Astrocyte (in vitro differentiated cells and primary cell): Measurements from ENCODE around the gene GPX6. TPM values are rescaled to one million over a fixed set of nuclear protein-coding genes. Genes with fewer than 3 reads are reported as not detected.
A peak's percentile ranks its signal among the peaks of the same experiment; 100 is the strongest.

Experiments used
- DNase-seq: peaks from one replicate; pipeline ENCODE4 v3.0.0-alpha.2; 2010; ENCODE audit warnings: low read depth
- FAIRE-seq: peaks from 2 replicates; lab custom pipeline; 2011; peaks lifted over from hg19 to GRCh38; lab: Jason Lieb, UNC
- H2AFZ ChIP-seq: 2 replicates; pipeline ENCODE4 v1.6.0; 2012; ENCODE audit warnings: low read depth, low read length, inconsistent platforms
- H3K27ac ChIP-seq: 2 replicates; pipeline ENCODE4 v1.5.1; 2011; ENCODE audit warnings: low read depth, low read length, inconsistent platforms
- H3K27me3 ChIP-seq: 2 replicates; pipeline ENCODE4 v1.6.0; 2011; ENCODE audit warnings: low read length, inconsistent platforms; ENCODE audit not compliant: insufficient read depth
- H3K36me3 ChIP-seq: 2 replicates; pipeline ENCODE4 v1.5.1; 2011; ENCODE audit warnings: low read length, inconsistent platforms; ENCODE audit not compliant: insufficient read depth
- H3K4me1 ChIP-seq: 2 replicates; pipeline ENCODE4 v1.5.1; 2011; ENCODE audit warnings: low read length, inconsistent platforms; ENCODE audit not compliant: insufficient read depth
- H3K4me2 ChIP-seq: 2 replicates; pipeline ENCODE4 v1.6.0; 2012; ENCODE audit warnings: low read length, inconsistent platforms
- H3K4me3 ChIP-seq: 2 replicates; pipeline ENCODE4 v1.5.1; 2011; ENCODE audit warnings: low read depth, mild to moderate bottlenecking, low read length, inconsistent platforms; ENCODE audit not compliant: insufficient read depth
- H3K79me2 ChIP-seq: 2 replicates; pipeline ENCODE4 v1.6.0; 2012; ENCODE audit warnings: mild to moderate bottlenecking, low read length, inconsistent platforms; ENCODE audit not compliant: insufficient read depth
- H3K9ac ChIP-seq: 2 replicates; pipeline ENCODE4 v1.6.0; 2012; ENCODE audit warnings: mild to moderate bottlenecking, low read length, inconsistent platforms
- H3K9me3 ChIP-seq: 2 replicates; pipeline ENCODE4 v1.5.1; 2012; ENCODE audit warnings: low read depth, mild to moderate bottlenecking, low read length, inconsistent platforms; ENCODE audit not compliant: insufficient read depth
- H4K20me1 ChIP-seq: 2 replicates; pipeline ENCODE4 v1.6.0; 2012; ENCODE audit warnings: low read length, inconsistent platforms; ENCODE audit not compliant: insufficient read depth
- H3K27ac Mint-ChIP-seq: one replicate; pipeline ENCODE4 v1.8.0; 2021; ENCODE audit warnings: mild to moderate bottlenecking, mixed read lengths; ENCODE audit not compliant: unreplicated experiment
- H3K27me3 Mint-ChIP-seq: one replicate; pipeline ENCODE4 v1.8.0; 2021; ENCODE audit warnings: low read depth, mixed read lengths; ENCODE audit not compliant: unreplicated experiment
- H3K36me3 Mint-ChIP-seq: one replicate; pipeline ENCODE4 v1.8.0; 2021; ENCODE audit warnings: low read depth, mixed read lengths; ENCODE audit not compliant: unreplicated experiment
- H3K4me1 Mint-ChIP-seq: one replicate; pipeline ENCODE4 v1.8.0; 2021; ENCODE audit warnings: low read depth, mixed read lengths; ENCODE audit not compliant: unreplicated experiment
- H3K4me3 Mint-ChIP-seq: one replicate; pipeline ENCODE4 v1.8.0; 2021; ENCODE audit warnings: mild to moderate bottlenecking, moderate library complexity, mixed read lengths; ENCODE audit not compliant: unreplicated experiment
- H3K9me3 Mint-ChIP-seq: one replicate; pipeline ENCODE4 v1.8.0; 2021; ENCODE audit warnings: mild to moderate bottlenecking, mixed read lengths; ENCODE audit not compliant: unreplicated experiment
- EZH2 ChIP-seq: IDR thresholded peaks from 2 replicates; pipeline ENCODE4 v1.6.1; 2012; ENCODE audit warnings: mild to moderate bottlenecking, low read length, inconsistent platforms; ENCODE audit not compliant: insufficient read depth
- total RNA-seq: library from RNA; stranded (reverse); gene quantifications from 2 replicates; pipeline ENCODE4 v1.2.1, GENCODE V29; 2021
- TF ChIP-seq, protein P1 (sequence below): IDR thresholded peaks from 2 replicates; pipeline ENCODE4 v1.5.1; 2011; ENCODE audit warnings: low read depth, mild to moderate bottlenecking, inconsistent platforms, low read length, moderate library complexity; ENCODE audit not compliant: insufficient read depth

Gene GPX6
- total RNA-seq, 1 donor from 2014 or later, result not detected

DNA sequence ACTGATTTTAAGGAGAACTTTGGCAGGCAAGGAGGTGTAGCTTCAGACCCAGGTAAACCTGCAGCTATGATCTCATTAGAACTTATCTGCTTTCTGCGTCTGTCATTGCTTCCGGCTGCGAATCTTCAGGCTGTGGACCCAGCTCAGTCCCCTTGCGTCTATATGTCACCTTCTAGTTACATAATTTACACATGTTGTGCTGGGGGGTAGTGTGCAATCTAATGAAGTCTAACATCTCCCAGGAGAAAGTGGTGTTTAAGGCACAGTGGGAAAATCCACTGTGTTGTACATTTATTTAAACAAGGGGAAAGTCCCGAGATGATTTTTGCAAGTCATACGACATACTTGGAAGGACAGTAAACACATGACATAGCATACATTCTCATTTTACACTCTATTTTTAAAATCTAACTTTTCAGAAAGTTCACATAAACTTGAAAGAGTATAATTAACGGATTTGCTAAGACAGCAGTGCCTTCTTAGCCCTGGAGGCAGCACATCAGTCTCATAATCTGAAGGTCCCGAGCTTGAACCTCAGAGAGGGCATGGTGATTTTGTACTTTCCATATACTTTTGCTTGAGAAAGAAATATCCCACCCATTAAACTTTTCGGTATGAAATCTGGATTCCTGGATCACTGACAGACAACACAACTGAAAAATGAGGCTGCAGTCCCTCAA is 35.2 kb downstream of the GPX6 start:
- H3K4me1 ChIP-seq, result no peaks in the 10 kb centered on the region
- no peak overlapping the region for H3K27ac Mint-ChIP-seq
- no peak overlapping the region for H3K27ac ChIP-seq
- H3K4me3 ChIP-seq, result no peak overlapping the region
- no peaks in the 10 kb centered on the region for H3K36me3 Mint-ChIP-seq
- no peak overlapping the region for H3K4me2 ChIP-seq
- no peaks in the 10 kb centered on the region for H3K4me1 Mint-ChIP-seq
- TF ChIP-seq EZH2, result no peak
- TF ChIP-seq, protein P1, sequence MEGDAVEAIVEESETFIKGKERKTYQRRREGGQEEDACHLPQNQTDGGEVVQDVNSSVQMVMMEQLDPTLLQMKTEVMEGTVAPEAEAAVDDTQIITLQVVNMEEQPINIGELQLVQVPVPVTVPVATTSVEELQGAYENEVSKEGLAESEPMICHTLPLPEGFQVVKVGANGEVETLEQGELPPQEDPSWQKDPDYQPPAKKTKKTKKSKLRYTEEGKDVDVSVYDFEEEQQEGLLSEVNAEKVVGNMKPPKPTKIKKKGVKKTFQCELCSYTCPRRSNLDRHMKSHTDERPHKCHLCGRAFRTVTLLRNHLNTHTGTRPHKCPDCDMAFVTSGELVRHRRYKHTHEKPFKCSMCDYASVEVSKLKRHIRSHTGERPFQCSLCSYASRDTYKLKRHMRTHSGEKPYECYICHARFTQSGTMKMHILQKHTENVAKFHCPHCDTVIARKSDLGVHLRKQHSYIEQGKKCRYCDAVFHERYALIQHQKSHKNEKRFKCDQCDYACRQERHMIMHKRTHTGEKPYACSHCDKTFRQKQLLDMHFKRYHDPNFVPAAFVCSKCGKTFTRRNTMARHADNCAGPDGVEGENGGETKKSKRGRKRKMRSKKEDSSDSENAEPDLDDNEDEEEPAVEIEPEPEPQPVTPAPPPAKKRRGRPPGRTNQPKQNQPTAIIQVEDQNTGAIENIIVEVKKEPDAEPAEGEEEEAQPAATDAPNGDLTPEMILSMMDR, result no peak
- FAIRE-seq, result no peak
- no peak for DNase-seq
- H3K9ac ChIP-seq, result no peak overlapping the region
- peaks cover 38% of the 10 kb centered on the region for H3K27me3 Mint-ChIP-seq
- H4K20me1 ChIP-seq, result no peaks in the 10 kb centered on the region
- no peak overlapping the region for H2AFZ ChIP-seq
- no peak overlapping the region for H3K4me3 Mint-ChIP-seq
- H3K9me3 ChIP-seq, result no peaks in the 10 kb centered on the region
- H3K79me2 ChIP-seq, result no peaks in the 10 kb centered on the region
- peaks cover 28% of the 10 kb centered on the region for H3K27me3 ChIP-seq
- H3K9me3 Mint-ChIP-seq, result no peaks in the 10 kb centered on the region
- H3K36me3 ChIP-seq, result no peaks in the 10 kb centered on the region

DNA sequence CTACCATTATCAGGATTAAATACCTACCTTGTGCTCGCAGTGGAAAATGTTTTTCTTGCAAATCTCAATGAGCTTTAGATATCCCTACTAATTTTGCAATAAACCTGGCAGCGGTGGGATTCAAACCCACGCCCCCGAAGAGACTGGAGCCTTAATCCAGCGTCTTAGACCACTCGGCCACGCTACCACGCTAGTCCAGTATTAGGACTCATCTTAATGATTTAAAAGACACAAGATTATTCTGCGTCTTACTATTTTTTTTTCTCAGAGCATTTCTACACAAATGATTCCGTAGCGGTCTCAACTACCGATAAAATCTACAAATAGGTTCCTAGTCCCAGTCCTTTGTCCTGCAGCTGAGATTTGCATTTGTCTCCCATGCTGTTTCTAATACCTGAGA is 37.1 kb downstream of the GPX6 start:
- peaks cover 38% of the 10 kb centered on the region for H3K27me3 Mint-ChIP-seq
- no peak for DNase-seq

More for the DNA sequence above, 37.1 kb downstream of the GPX6 start:
- Histone ChIP-seq H3K9ac (no peak overlapping the region), H3K27me3 (peaks cover 28% of the 10 kb centered on the region), H2AFZ (no peak overlapping the region), H3K79me2 (no peaks in the 10 kb centered on the region), H4K20me1 (no peaks in the 10 kb centered on the region), H3K27ac (no peak overlapping the region), H3K9me3 (no peaks in the 10 kb centered on the region), H3K4me1 (no peaks in the 10 kb centered on the region), H3K4me3 (no peak overlapping the region), H3K36me3 (no peaks in the 10 kb centered on the region), H3K4me2 (peak overlapping the region; percentile 29)
- H3K4me1 Mint-ChIP-seq, result no peaks in the 10 kb centered on the region
- TF ChIP-seq, protein P1, result no peak
- no peak for TF ChIP-seq EZH2
- no peaks in the 10 kb centered on the region for H3K36me3 Mint-ChIP-seq
- H3K4me3 Mint-ChIP-seq, result peak overlapping the region; percentile 61
- FAIRE-seq, result no peak
- no peak overlapping the region for H3K27ac Mint-ChIP-seq
- H3K9me3 Mint-ChIP-seq, result no peaks in the 10 kb centered on the region
